Frontal cortex (tissue), 4 donors: Measurements from ENCODE around the gene ATP10A. TPM values are rescaled to one million over a fixed set of nuclear protein-coding genes. Genes with fewer than 3 reads are reported as not detected.
"Not testable (repeated sequence)": the region's sequence is repeated elsewhere in the genome, so short reads cannot be mapped to it uniquely, and the experiment has no call there.

Experiments used
- DNase-seq, 2 donors: peaks; one replicate each; pipeline ENCODE4 v3.0.0; 2012; ENCODE audit warnings: low spot score in 2 of 2
- FAIRE-seq: peaks from 2 replicates; lab custom pipeline; 2012; peaks lifted over from hg19 to GRCh38; lab: Jason Lieb, UNC
- total RNA-seq: library from RNA; depleted of rRNA; stranded (reverse); fragments of >200 nt; gene quantifications from one replicate; pipeline ENCODE4 v1.2.3, GENCODE V29; 2014
- donor health status: control.
- donor health status: control.
- donor health status: control.

ATP10A gene
- total RNA-seq, 1 donor from 2014 or later, result 0.82 TPM

DNA sequence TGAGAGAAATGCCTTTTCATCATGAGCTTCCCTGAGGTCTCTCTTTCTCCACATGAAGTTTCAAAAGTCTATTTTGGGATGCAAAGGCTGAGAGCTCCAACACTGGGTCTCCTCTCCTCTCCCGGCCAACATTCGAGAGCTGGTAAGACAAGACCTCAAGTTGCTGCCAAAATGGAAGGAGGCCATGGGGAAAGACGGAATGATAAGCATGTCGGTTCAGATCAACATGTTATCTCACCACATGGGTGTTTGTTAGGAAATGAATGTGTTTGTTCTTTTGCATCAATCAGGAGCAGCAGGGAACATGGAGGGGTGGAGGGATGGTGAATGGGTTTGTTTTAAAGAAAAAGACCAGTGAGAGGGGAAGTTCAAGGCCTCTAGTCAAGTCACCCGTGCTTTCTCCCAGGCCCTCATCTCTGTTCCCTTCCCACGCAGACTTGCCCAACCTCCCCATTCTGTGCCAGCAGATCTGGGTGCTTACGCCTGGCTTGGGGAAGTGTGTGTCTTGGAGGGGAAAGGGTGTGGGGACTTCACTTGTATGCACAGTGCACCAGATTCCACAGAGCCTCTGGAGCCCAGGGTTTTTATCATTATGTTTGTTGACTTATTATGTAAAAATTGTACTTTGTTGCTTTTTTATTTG lies 23.5 kb upstream of the ATP10A start:
- FAIRE-seq (no peak), DNase-seq (no peak)

DNA sequence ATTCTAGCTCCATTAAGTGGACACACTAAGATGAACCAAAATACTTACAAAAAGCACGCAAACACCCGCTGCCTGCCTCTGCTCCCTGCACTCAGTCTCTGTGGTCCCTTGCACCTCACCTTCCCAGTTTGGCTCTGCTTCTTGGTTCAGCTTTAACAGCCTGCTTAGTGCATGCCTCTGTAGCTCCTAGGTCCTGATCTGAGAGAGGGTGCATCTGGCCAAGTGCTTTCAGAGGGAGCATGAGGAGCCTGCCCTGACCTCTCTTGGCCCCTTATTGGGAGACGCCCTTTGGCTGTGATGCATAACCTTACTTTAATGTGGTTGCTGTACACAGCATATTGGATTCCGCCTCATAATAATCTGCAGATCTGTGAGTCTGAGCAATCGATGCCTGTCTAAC lies 21.2 kb upstream of the ATP10A start:
- DNase-seq, result no peak
- no peak for FAIRE-seq

DNA sequence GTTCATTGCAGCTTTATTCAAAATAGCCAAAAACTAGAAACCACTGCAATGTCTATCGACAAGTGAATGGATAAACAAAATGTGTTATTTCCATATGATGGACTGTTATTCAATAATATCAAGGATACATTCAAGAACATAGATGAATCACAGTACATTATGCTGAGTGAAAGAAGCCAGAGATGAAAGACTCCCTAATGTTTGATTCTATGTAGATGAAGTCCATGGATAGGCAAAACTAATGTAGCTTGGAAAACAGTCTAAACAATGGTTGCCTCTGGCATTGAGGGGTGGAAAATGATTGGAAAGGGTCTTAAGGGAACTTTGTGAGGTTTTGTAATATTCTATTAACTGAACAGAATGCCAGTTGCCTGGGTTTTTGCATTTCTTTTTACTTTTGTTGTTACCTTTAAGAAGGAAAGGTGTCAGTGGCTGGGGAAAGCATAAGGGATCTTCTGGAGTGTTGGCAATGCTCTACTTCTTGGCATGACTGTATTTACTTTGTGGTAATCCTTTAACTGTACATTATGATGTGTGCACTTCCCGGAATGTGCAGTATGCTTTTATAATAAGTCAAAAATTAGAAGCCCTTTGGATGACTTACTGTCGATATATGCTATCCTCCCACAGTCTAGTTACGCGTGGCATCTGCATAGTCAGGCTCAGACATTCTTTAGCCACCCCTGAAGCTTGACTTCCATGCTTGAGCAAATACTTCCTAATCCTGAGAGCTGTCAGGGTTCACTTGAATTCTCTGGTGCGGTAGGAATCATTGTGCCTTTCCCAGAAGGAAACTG lies 20.5 kb upstream of the ATP10A start:
- FAIRE-seq (no peak), DNase-seq (no peak)

DNA sequence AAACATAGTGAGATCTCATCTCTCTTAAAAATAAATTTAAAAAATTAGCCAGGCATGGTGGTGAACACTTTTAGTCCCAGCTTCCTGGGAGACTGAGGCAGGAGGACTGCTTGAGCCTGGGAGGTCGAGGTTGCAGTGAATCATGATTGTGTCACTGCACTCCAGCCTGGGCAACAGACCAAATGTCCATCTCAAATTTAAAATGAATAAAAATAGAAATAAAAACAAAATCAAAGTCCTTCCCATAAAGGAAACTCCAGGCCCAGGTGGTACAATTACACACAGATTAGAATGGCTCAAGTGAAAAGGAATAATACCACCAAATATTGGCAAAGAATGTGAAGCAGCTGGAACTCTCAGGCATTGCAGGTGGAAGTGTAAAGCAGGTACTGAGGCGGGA lies 19.3 kb upstream of the ATP10A start:
- FAIRE-seq (no peak), DNase-seq (no peak)

DNA sequence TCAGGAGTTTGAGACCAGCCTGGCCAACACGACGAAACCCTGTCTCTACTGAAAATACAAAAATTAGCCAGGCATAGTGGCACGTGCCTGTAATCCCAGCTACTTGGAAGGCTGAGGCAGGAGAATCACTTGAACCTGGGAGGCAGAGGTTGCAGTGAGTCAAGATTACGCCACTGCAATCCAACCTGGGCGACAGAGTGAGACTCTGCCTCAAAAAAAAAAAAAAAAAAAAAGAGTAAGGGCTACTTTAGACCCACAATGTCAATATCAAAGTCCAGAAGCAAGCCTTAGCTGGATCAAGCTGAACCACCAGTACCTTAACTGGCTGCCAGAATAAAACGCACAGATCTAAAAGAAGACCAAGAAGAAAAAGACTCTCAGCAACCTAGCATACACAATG lies 17.8 kb upstream of the ATP10A start:
- DNase-seq, FAIRE-seq: not testable (repeated sequence)

DNA sequence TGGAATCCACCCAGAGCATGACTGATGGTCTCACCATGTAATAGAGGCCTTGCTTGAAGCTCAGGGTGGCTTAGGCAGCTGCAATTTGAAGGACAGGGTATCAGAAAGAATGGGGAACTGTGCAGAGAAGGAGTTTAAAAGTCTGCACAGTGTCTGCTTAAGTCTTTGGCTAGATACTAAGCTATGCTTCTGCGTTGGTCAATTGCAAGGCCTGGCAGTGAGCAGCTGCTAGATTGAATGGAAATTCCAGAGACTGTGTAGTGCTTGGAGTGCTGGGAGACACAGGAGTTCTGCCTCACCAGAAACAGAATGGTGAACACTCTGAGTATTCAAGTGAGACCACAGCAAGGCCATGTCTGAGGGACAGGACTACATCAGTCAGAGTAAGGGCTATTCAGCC lies 17.3 kb upstream of the ATP10A start:
- FAIRE-seq (no peak), DNase-seq (no peak)

DNA sequence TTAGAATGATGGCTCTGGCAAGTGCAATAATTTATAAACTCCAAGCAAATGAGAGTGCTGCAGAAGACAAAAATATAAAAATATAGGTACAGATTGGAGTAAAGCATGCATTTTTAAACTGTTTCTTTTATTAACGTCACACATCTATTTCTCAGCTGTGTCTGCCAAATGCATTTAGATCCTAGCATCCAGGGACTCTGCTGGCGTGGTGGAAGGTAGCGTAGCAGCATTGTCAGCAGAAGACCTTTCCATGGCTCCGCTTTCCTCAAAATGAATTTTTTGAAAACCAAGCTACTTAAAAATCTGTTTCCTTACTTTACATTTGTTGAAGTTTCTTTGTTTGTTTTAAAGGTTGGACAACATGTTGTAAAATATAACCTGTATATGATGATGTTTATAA lies 16.3 kb upstream of the ATP10A start:
- FAIRE-seq (no peak), DNase-seq (no peak)

DNA sequence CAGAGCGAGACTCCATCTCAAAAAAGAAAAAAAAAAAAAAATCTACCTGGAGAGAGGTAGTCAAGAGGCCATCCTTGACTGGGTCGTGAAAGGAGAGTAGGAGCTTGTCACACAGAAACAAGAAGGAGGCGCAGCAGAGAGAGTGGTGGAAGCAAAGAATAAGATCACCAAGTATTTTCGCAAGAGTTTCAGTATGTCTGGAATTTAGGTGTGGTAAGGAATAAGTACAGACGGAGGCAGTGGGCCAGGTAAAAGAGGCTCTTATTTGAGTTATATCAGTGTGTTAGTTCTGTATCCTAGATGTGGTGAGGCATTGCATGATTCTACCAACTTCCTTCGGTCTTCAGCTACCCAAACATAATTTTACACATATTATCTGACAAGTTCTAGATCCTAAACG lies 14.6 kb upstream of the ATP10A start:
- FAIRE-seq, result no peak
- no peak for DNase-seq

DNA sequence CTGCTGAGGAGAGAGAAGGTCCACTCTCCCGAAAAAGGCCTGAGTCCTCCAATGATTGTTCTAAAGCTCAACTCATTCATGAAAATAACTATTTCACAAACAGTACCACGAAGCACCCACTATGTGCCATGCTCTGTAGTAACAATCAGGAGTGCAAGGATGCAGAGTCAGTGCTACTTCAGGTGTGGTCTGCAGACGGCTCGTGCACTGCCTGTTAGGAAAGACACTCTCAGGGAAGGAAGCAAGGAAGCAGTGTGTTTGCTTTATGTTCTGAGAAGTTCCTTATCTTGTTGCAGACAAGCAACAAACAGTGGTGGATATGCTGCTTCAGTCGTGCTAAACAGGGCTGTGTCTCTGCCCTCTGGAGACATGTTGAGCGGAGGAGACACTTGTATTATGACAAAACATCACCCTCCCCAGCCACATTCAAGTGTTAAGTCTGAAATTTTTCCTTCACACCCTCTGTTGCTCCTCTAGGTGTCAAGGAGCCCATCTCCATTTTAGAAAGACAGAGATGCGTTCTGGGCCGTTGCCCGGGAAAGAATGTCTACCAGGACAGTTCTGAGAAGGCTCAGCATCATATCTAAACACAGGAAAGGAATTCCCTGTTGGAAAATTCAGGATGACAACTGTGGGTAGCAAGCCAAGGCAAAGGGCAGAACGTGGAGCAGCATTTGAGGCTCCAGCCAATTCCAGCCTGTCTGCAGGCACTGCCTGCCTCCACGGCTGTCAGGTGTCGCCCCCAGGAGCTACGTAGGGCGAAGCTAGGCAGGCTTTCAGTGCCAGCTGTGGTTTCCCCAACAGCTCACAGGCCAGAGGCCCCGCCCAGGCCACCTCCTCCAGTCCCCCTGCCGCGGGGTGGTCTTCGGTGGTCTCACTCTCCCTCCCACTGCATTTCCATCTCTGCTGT lies 13.4 kb upstream of the ATP10A start:
- no peak for FAIRE-seq
- no peak for DNase-seq

DNA sequence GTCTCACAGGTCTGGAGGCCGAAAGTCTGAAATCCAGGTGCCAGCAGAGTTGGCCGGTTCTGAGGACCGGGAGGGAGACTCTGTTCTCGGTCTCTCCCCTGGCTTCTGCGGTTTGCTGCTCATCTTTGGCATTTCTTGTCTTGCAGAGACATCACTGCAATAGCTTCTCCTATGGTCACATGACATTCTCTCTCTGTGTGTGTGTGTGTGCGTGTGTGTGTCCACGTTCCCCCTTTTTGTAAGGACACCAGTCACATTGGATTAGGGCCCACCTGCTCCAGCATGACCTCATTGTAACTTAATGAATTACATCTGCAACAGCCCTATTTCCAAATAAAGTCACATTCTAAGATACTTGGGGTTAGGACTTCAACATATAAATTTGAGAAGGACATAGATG lies 12.4 kb upstream of the ATP10A start:
- no peak for DNase-seq
- FAIRE-seq, result no peak

DNA sequence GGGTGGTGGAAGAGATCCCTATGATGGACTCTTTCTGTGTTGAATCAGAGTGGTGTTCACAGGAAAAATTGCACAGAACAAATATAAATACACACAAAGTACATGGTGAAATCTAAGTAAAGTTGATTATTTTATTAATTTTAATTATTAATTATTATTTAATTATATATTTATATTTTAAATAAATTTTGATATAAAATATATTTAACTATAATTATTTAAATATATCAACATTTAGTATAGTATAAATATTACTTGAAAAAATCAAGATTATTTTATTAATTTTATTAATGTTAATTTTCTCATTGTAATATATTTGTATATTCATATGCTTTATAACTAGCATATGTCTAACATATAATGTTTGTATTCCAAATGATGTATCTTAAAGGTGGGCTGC lies 11.3 kb upstream of the ATP10A start:
- no peak for DNase-seq
- FAIRE-seq, result peak; percentile 97

DNA sequence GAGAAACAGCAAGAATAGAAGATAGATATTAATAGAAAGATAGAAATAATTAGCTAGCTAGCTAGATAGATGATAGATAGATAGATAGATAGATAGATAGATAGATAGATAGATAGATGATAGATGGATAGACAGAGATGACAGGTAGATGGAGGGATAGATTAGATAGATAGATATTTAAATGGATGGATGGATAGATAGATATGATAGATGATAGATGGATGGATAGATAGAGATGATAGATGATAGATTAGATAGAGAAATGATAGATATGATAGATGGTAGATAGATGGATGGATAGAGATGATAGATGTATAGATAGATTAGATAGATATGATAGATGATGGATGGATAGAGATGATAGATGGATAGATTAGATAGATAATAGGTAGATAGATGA lies 8.3 kb upstream of the ATP10A start:
- DNase-seq (no peak), FAIRE-seq (no peak)

DNA sequence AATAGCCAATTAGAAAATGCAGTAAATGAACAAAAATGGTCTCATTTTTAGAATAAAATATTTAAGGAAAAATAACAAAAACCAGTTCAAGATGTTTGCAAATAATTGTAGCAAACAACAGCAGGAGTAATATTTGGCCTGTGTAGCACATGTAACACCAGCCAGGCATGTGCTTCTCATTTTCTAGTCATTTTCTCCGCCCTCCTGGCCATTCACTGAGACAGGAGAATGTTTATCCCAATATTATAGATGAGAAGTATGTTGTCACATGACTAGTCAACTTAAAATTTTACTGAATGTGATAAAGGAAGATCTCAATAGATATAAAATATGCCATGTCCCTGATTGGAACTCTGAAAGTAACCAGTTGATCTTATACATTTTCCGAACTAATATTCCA lies 7.8 kb upstream of the ATP10A start:
- FAIRE-seq (no peak), DNase-seq (no peak)

DNA sequence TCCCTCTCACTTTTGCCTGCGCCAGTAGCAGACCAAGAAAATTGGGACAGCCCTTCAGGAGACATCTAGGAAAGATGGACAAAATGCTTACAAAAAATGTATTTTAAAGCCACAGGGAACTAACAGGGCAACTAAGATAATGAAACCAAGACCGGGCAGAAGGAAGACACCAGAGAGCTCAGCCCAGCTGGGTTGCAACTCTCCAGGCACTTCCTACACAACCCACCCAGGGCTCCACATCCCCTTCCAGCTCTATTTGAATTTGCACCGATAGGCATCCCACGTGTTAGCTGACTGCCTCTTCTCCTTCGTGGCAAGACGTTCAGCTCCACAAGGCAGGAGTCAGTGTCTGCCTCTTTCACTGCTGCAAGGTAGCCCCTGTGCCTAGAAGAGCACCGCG lies 6.6 kb upstream of the ATP10A start:
- FAIRE-seq, result no peak
- DNase-seq, result no peak

DNA sequence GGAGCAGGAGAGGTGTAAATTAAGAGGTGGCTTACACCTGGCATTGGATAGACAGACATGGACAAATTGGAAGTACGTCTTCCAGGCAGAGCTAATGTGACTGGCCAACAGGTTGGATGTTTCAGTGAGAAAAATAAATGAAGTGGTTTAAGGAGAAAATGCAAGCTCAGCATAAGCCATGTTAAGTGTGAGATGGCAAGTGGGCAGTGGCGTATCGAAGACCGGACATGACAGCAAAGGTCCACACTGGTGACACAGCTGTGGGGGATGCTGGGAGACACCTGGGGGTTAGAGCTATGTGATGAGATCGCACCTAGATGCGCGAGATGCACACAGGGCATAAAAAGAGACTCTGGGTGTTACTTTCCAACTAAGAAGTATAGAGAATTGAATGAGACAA lies 3.7 kb upstream of the ATP10A start:
- DNase-seq, result no peak
- FAIRE-seq, result no peak

DNA sequence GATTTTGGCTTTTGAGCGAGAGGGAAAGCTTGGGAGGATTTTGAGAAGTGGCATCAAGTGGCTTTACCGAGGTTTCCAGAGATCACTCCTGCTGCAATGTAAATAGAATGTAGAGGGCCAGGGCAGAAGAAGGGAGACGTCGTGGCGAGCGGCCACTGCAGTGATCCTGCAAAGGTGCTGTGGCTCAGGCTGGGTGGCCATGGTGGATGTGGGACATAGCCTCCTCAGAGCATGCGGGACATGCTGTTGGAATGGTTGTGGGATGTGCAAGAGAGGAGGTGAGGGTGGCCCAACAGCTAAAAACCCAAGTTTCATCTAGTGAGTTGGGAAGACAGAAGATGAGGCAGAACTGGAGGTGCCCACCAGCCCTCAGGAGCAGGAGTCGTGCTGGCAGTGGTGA lies 3.1 kb upstream of the ATP10A start:
- FAIRE-seq (no peak), DNase-seq (no peak)

DNA sequence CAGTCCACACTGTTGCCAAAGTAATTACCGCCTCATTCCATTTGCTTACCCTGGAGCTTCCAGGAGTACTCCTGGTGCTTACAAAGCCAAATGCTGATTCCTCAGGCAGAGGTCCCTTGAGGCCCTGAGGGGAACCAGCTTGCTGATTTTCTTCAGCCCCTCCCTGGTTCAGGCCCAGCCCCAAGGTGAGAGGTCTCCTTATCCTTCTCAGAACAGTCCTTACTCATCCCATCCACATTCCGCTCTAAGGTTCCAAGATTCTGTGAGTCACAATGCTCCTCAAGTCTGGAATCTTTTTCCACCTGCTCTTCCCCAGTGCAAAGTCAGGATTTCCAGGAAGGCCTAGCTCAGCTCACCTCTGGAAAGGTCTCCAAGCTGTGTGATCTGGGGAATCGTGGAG lies 1.8 kb upstream of the ATP10A start:
- no peak for FAIRE-seq
- DNase-seq, result no peak

DNA sequence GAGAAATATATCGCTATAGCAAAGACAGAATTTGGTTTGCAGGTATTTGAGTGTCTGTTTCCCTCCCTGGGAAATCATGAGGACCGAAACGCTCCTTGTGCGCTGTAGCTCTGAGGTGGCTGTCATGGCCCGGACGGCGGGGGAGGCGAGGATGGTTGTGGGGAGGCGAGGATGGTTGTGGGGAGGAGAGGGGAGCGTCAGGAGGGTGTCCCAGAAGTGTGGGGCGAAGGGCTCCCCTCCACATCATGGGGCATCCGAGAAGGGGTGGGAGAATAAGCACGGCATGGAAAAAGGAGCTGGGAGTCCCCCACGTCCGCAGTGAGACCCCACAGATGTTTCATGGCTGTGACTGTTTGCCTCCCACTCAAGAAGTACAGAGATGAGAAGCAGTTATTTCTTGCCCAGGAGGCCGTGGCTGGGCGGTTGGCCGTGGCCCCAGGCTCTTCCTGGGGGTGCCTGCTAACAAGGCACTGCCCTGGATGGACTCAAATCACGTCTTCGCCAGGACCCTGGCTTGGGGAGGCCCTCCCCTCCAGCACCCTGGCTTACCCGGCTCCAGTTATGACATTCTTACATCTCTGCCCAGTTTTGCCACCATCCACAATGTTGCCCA lies 947 bp upstream of the ATP10A start:
- FAIRE-seq (no peak), DNase-seq (no peak)

DNA sequence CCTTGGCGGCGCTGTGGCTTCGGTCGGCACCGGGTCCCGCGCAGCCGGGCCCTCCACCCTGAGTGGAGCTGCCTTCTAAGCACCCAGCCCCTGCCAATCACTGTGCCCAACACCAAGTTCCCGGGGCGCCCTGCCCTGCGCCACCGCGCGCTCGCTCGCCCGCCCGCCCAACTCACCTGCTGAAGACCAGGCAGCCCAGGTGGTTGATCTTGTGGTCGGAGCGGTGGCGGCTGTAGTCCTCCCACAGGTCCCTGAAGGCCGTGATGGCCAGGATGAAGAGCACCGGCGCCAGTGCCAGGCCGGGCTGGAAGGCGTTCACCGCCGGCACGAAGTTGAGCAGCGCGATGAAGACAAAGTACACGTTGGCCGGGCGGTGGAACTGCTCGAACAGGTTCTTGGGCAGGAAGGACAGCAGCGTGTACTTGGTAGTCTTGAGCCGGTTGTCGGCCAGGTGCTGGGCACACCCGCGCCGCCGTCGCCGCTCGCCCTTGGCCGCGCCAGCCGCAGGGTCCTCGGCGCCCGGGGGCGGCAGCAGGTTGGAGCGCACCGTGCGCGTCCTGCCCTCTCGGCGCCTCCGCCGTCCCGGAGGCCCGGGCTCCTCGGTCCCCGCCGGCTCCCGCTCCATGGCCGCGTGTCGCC lies 536 bp downstream of the ATP10A start:
- FAIRE-seq (no peak), DNase-seq (no peak)

DNA sequence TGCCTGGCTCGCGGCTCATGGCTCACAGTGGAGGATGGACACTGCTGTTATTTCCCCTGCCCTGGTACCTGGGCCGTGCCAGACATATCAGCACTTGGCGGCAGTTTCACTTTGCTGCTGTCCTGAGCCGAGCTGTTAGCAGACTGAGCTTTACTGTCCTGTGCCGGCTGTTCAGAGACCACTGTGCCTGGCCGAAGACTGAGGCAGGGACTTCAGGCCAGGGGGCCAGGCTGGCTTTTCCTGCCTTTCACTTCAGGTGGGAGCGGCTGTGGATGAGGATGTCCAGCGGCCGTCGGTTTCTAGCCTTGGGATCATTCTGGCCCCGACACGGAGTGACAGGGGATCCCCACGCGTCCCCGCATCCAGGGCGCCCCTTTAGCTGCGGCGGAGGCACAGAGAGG lies 1.1 kb downstream of the ATP10A start:
- FAIRE-seq (no peak), DNase-seq (no peak)
